Cardiac fibroblast (primary cell): ENCODE measurements around the gene AHSG.
"Not testable (repeated sequence)": the region's sequence is repeated elsewhere in the genome, so short reads cannot be mapped to it uniquely, and the experiment has no call there.

Experiments used
- DNase-seq, 2 donors: peaks; one replicate each; pipeline versions ENCODE4 v3.0.0 to v3.0.0-alpha.2; 2010; ENCODE audit warnings: low read depth in 2 of 2
- H3K4me3 ChIP-seq, 2 donors: replicated peaks in 1 of 2; 1 replicate in 1 of 2; 2 replicates in 1 of 2; pipeline ENCODE4 v1.5.1; 2011; ENCODE audit warnings: low read depth in 2 of 2, low read length in 2 of 2, mild to moderate bottlenecking in 2 of 2, moderate library complexity in 1 of 2
- CTCF ChIP-seq: IDR thresholded peaks from one replicate; pipeline ENCODE4 v1.5.1; 2011; ENCODE audit warnings: low read depth, mild to moderate bottlenecking, low read length, inconsistent platforms

AHSG gene

GRCh38 chr3:186583831-186584230, 29.0 kb upstream of the AHSG start:
- H3K4me3 ChIP-seq, result no peak overlapping the region
- DNase-seq, result peak in 1 of 2 donors; percentile 53
- no peak for TF ChIP-seq CTCF

GRCh38 chr3:186586245-186586644, 26.6 kb upstream of the AHSG start:
- not testable (repeated sequence) for H3K4me3 ChIP-seq, DNase-seq

GRCh38 chr3:186587183-186587582, 25.7 kb upstream of the AHSG start:
- DNase-seq, result no peak
- H3K4me3 ChIP-seq, result no peak overlapping the region
- TF ChIP-seq CTCF, result no peak

- H3K4me3 ChIP-seq, result no peak overlapping the region
- TF ChIP-seq CTCF, result no peak
- DNase-seq, result peak in 1 of 2 donors; percentile 25
Measured at GRCh38 chr3:186588632-186589031, 24.2 kb upstream of the AHSG start.

GRCh38 chr3:186589121-186589520, 23.7 kb upstream of the AHSG start:
- TF ChIP-seq CTCF, result peak; percentile 34
- DNase-seq, result peak; percentile 63 to 65
- H3K4me3 ChIP-seq, result no peak overlapping the region

- peak; percentile 48 to 50 for DNase-seq
- no peak overlapping the region for H3K4me3 ChIP-seq
- no peak for TF ChIP-seq CTCF
Measured at GRCh38 chr3:186589856-186590579, 22.8 kb upstream of the AHSG start.

- H3K4me3 ChIP-seq, result no peak overlapping the region
- DNase-seq, result no peak
- no peak for TF ChIP-seq CTCF
Measured at GRCh38 chr3:186590580-186591295, 22.1 kb upstream of the AHSG start.
